HG03064 (cell line): Measurements from ENCODE around the gene SCYL1.
"Not testable (repeated sequence)": the region's sequence is repeated elsewhere in the genome, so short reads cannot be mapped to it uniquely, and the experiment has no call there.

Experiments used
- ATAC-seq: cut with Tn5 transposase; IDR thresholded peaks from one replicate; pipeline ENCODE4 v1.9.1; 2021; ENCODE audit warnings: low read depth; ENCODE audit not compliant: unreplicated experiment

The SCYL1 gene

GRCh38 chr11:65504674-65505465, 20.0 kb upstream of the SCYL1 start:
- ATAC-seq: no peak

GRCh38 chr11:65505466-65506289, 19.2 kb upstream of the SCYL1 start:
- no peak for ATAC-seq

GRCh38 chr11:65506290-65506771, 18.6 kb upstream of the SCYL1 start:
- no peak for ATAC-seq

DNA sequence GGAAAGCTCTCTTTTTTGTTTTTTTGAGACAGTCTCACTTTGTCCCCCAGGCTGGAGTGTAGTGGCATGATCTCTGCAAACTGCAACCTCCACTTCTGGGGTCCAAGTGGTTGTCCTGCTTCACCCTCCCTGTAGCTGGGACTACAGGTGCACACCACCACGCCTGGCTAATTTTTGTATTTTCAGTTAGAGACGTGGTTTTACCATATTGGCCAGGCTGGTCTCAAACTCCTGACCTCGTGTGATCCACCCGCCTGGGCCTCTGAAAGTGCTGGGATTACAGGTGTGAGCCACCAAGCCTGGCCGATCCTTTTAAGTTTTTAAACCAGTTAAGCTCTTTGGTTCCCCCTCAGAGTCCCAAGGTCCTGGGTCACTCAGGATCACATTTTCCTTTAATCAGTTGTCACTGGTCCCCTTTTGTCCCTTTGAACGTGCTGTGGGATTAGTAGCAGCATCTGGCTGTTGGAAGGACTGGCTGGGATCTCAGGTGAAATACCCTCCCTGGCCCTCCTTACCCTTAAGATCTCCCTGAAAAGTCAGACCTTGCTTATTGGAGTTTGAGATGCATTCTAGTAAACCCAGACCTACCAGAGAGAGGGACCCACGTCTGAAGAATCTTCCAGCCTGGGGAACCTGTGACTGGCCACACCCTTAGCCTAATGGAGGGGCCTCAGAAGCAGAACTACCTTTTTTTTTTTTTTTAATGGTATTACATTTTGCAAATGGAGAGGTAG, 17.9 kb upstream of the SCYL1 start:
- ATAC-seq: peak; percentile 35

DNA sequence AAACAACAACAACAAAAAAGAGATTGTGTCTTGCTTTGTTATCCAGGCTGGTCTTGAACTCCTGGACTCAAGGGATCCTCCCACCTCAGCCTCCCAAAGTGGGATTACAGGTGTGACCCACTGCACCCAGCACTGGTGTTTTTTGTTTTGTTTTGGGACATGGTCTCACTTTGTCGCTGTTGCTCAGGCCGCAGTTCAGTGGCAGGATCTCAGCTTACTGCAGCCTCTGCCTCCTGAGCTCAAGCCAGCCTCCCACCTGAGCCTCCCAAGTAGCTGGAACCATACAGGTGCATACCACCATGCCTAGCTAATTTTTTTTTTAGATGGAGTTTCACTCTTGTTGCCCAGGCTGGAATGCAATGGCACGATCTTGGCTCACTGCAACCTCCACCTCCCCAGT, 12.6 kb upstream of the SCYL1 start:
- ATAC-seq: not testable (repeated sequence)

DNA sequence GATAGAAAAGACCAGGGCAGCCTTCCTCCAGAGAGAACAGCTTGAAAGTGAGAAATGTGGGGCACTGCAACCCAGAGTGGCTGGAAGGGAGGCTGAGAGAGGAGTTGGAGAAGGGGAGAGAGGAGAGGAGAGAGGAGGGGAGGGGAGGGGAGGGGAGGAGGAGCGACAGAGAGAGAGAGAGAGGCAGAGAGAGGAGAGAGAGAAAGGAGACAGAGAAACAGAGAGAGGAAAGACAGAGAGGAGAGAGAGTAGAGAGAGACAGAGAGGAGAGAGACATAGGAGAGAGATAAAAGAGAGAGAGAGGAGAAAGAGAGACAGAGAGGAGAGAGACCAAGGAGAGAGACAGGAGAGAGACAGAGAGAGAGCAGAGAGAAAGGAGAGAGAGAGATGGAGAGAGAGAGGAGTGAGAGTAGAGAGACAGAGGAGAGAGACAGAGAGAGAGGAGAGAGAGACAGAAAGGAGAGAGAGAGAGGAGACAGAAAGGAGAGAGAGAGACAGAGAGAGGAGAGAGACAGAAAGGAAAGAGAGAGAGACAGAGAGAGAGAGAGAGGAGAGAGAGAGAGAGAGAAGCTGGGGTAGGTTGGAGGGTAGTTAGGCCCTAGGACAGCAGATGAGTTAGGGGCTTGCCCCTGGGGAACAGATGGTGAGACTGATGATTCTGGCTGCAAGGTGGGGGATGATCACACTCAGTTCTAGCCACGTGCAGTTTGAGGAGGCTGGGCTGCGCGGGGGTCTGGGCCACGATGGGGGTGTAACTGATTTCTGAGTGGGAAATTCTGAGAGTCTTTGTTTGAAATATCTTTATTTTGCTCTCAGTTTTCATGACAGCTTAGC, 8.5 kb upstream of the SCYL1 start:
- ATAC-seq: no peak

- not testable (repeated sequence) for ATAC-seq
Observed at GRCh38 chr11:65518941-65519549, 5.8 kb upstream of the SCYL1 start.

DNA sequence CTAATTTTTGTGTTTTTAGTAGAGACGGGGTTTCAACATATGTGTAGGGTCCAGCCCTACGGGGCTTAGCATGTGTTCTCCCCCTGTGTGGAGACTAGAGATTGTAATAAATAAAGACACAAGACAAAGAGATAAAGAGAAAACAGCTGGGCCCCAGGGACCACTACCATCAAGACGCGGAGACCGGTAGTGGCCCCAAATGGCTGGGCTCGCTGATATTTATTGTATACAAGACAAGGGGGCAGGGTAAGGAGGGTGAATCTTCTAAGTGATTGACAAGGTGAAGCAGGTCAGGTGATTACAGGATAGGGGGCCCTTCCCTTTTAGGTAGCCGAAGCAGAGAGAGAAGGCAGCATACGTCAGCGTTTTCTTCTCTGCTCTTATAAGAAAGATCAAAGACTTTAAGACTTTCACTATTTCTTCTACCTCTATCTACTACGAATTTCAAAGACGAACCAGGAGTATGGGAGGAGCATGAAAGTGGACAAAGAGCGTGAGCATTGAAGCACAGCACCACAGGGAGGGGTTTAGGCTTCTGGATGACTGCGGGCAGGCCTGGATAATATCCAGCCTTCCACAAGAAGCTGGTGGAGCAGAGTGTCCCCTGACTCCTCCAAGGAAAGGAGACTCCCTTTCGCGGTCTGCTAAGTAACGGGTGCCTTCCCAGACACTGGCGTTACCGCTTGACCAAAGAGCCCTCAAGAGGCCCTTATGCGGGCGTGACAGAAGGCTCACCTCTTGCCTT, 2.9 kb upstream of the SCYL1 start:
- not testable (repeated sequence) for ATAC-seq

GRCh38 chr11:65522718-65523630, 1.9 kb upstream of the SCYL1 start:
- not testable (repeated sequence) for ATAC-seq

DNA sequence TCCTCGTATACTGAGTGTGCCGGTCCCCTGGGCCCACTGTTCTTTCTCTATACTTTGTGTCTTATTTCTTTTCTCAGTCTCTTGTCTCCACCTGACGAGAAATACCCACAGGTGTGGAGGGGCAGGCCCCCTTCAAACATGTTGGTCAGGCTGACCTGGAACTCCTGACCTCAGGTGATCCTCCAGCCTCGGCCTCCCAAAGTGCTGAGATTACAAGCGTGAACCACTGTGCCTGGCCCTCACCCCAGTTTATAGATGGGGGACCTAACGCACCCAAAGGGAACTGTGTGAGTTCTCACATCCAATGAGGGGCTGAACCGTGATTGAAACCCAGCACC, 1.3 kb upstream of the SCYL1 start:
- ATAC-seq: not testable (repeated sequence)

DNA sequence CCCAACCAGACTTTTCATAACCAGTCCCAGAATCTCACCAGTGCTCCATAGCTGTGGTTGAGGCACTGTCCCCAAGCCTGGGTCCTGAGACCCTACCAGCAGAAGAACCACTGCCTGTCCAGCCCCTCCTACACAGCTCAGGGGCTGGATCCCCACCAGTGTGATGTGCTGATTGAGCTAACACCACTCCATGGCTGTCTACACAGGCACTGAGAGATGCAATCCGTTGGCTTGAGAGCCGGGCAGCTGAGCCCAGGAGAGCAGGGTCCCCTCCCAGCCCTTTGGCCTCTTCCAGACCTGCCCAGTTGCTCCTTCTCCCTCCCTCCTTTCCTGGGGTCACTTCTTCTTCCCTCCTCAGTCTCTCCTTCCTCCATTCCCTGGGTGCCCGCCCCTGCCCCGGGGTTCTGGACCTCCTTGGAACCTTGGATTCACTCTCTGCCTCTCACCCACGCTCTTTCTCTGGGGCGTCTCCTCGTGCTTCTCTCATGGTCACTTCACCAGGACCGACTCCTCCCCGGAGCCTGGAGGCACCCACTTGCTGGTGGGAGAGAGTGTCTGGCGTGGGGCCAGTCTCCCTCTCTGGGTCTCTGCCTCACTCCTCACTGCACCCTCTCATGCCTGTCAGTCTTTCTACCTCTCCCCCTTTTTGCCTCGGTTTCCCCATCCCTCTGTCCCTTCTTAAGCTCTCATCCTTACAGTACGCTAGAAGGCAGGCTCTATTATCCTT, 706 bp upstream of the SCYL1 start:
- no peak for ATAC-seq

DNA sequence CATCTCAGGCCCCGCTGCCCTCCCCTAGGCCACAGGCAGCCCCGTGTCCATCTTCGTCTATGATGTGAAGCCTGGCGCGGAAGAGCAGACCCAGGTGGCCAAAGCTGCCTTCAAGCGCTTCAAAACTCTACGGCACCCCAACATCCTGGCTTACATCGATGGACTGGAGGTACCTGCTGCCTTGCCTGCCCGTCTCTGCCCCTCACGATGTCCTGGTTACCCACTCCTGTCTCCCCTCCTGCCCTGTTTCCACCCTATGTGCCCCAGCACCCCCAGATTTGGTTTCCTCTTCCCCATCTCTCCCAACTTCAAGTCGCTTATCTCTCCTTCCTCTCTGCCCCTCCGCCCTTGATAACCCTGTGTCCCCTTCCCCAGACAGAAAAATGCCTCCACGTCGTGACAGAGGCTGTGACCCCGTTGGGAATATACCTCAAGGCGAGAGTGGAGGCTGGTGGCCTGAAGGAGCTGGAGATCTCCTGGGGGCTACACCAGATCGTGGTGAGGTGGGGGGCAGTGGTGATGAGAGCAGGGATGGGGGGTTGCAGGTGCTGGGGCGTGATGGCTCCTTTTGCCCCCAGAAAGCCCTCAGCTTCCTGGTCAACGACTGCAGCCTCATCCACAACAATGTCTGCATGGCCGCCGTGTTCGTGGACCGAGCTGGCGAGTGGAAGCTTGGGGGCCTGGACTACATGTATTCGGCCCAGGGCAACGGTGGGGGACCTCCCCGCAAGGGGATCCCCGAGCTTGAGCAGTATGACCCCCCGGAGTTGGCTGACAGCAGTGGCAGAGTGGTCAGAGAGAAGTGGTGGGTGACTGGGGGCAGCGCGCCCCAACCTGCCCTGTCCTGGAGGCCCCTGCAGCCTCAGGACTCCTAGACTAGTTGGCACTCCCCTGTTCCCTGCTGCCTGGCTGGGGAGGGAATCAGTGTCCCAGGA, 930 bp downstream of the SCYL1 start:
- ATAC-seq: no peak

DNA sequence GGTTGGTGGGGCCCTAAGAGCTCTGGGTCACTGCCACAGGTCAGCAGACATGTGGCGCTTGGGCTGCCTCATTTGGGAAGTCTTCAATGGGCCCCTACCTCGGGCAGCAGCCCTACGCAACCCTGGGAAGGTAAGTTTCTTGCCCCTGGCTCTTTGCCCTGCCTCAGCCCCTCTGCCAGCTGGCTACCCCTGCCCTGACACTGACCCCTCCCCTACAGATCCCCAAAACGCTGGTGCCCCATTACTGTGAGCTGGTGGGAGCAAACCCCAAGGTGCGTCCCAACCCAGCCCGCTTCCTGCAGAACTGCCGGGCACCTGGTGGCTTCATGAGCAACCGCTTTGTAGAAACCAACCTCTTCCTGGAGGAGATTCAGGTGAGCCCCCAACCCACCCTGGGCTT, 1.9 kb downstream of the SCYL1 start:
- no peak for ATAC-seq

- ATAC-seq: no peak
Observed at GRCh38 chr11:65528819-65529350, 4.0 kb downstream of the SCYL1 start.

DNA sequence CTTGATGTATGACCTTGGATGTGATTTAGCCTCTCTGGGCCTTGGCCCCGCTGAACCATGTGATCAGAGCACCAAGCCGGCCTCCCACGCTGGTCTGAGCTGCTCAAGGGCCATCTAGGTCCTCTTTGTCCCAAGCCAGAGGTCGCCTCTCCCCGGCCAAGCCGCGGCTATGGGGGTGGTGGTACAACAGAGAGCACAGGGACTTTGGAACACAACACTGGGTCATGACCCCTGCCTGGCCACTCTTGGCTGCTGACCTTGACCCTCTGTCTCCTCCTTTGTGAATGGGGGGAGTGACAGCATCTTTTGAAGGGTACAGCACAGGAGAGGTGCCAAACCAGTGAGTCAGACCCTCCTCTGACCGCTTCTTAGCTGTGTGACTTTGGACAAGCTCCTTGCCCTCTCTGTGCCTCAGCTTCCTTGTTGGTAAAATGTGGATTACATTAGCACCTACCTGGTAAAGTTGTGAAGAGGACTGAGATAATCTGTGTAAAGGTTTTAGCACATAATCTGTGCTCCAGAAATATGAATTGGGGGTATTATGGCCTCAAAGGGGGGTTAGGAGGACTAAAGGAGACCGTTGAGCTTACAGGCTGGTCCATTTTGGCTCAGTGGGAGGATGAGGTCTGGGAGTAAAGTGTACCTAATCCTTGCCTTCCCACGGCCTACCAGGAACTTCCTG, 4.7 kb downstream of the SCYL1 start:
- no peak for ATAC-seq

GRCh38 chr11:65530157-65530496, 5.2 kb downstream of the SCYL1 start:
- ATAC-seq: no peak
